HG03342 (cell line): ENCODE results near the gene MESD.
A peak's percentile ranks its signal among the peaks of the same experiment; 100 is the strongest.

ENCODE experiments used
- ATAC-seq: cut with Tn5 transposase; IDR thresholded peaks from one replicate; pipeline ENCODE4 v1.9.1; 2021; ENCODE audit warnings: mild to moderate bottlenecking, moderate library complexity; ENCODE audit not compliant: unreplicated experiment

MESD gene

GRCh38 chr15:80992006-80992405 is 2.4 kb upstream of the MESD start:
- no peak for ATAC-seq

GRCh38 chr15:80991421-80991820 is 1.8 kb upstream of the MESD start:
- no peak for ATAC-seq

GRCh38 chr15:80990955-80991354 is 1.3 kb upstream of the MESD start:
- ATAC-seq, result no peak

GRCh38 chr15:80989081-80989517 is 520 bp downstream of the MESD start:
- peak; percentile 1 for ATAC-seq

- no peak for ATAC-seq
These were observed 1.3 kb downstream of the MESD start for GRCh38 chr15:80988148-80988796.

- ATAC-seq, result no peak
These were observed 3.1 kb downstream of the MESD start for GRCh38 chr15:80986487-80986886.

GRCh38 chr15:80985981-80986380 is 3.6 kb downstream of the MESD start:
- ATAC-seq, result no peak

- no peak for ATAC-seq
These were observed 4.8 kb downstream of the MESD start for GRCh38 chr15:80984856-80985255.

GRCh38 chr15:80982839-80983238 is 6.8 kb downstream of the MESD start:
- ATAC-seq, result no peak

- no peak for ATAC-seq
These were observed 7.4 kb downstream of the MESD start for GRCh38 chr15:80982205-80982604.

- ATAC-seq, result no peak
These were observed 9.9 kb downstream of the MESD start for GRCh38 chr15:80979538-80980200.

GRCh38 chr15:80978685-80979329 is 10.8 kb downstream of the MESD start:
- ATAC-seq, result no peak

- ATAC-seq, result no peak
These were observed 12.0 kb downstream of the MESD start for GRCh38 chr15:80977627-80978036.

- ATAC-seq, result no peak
These were observed 12.8 kb downstream of the MESD start for GRCh38 chr15:80976851-80977250.

- ATAC-seq, result no peak
These were observed 14.7 kb downstream of the MESD start for GRCh38 chr15:80974914-80975313.

- no peak for ATAC-seq
These were observed 17.3 kb downstream of the MESD start for GRCh38 chr15:80972276-80972675.

GRCh38 chr15:80971143-80971542 is 18.5 kb downstream of the MESD start:
- no peak for ATAC-seq

GRCh38 chr15:80970658-80971057 is 19.0 kb downstream of the MESD start:
- no peak for ATAC-seq

GRCh38 chr15:80970018-80970657 is 19.5 kb downstream of the MESD start:
- ATAC-seq, result peak; percentile 63

- no peak for ATAC-seq
These were observed 20.3 kb downstream of the MESD start for GRCh38 chr15:80969316-80969715.

GRCh38 chr15:80967991-80968510 is 21.6 kb downstream of the MESD start:
- ATAC-seq, result no peak
